Astrocyte of the cerebellum (primary cell): ENCODE measurements around the gene CACNA2D1.

Source experiments
- DNase-seq: peaks from one replicate; pipeline ENCODE4 v3.0.0-alpha.2; 2011; ENCODE audit warnings: low read depth
- H3K4me3 ChIP-seq: 2 replicates; pipeline ENCODE4 v1.5.1; 2011; ENCODE audit warnings: mild to moderate bottlenecking, low read depth, low read length, moderate library complexity
- in situ Hi-C: cut with HindIII; loops from 2 replicates; pipeline ENCODE4 v1.10.0; 2017; ENCODE audit warnings: low sequenced_read_pairs
- TF ChIP-seq, protein P1 (sequence below): IDR thresholded peaks from 2 replicates; pipeline ENCODE4 v1.5.1; 2012; ENCODE audit warnings: low read length, low read depth, moderate library complexity, mild to moderate bottlenecking; ENCODE audit errors: missing control alignments

CACNA2D1 gene

DNA sequence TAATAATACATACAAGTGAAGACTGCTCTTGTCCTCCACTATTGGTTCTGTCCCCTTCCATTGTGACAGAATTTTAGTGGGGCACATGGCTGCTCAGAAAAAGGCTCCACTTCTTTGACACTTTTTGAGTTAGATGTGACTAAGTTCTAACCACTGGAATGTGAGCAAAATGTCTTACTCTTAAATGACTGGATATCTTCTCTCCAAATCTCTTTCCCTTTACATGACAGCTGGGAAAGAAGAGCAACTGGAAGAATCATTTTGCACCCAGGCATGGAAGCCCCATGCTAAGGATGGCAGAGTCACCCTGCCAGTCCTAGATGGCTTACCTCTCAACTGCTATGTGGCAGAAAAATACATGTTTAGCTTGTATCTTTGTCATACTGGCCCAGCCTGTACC, 97.7 kb downstream of the CACNA2D1 start:
- TF ChIP-seq, protein P1, sequence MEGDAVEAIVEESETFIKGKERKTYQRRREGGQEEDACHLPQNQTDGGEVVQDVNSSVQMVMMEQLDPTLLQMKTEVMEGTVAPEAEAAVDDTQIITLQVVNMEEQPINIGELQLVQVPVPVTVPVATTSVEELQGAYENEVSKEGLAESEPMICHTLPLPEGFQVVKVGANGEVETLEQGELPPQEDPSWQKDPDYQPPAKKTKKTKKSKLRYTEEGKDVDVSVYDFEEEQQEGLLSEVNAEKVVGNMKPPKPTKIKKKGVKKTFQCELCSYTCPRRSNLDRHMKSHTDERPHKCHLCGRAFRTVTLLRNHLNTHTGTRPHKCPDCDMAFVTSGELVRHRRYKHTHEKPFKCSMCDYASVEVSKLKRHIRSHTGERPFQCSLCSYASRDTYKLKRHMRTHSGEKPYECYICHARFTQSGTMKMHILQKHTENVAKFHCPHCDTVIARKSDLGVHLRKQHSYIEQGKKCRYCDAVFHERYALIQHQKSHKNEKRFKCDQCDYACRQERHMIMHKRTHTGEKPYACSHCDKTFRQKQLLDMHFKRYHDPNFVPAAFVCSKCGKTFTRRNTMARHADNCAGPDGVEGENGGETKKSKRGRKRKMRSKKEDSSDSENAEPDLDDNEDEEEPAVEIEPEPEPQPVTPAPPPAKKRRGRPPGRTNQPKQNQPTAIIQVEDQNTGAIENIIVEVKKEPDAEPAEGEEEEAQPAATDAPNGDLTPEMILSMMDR = no peak
- in situ Hi-C loops = no loop called here
- H3K4me3 ChIP-seq = no peak overlapping the region
- no peak for DNase-seq

DNA sequence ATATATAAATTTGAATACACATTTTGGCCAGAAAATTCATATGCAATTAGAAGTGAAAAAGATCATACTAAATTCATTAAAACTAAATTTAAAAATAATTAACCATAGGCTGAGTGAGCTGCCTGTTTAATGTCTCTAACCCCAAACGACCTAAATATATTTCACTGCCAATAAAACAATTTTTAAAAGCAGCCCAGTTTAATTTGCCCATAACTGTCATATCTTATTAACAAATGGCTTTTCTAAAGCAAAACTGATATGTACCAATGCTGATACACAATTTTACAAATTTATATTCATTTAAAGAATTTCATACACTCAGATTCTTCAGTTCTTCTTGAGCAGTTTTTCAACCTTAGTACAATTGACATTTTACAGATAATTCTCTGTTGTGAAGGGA, 99.9 kb downstream of the CACNA2D1 start:
- DNase-seq = no peak
- no peak overlapping the region for H3K4me3 ChIP-seq
- TF ChIP-seq, protein P1 = no peak
- in situ Hi-C loops = no loop called here

DNA sequence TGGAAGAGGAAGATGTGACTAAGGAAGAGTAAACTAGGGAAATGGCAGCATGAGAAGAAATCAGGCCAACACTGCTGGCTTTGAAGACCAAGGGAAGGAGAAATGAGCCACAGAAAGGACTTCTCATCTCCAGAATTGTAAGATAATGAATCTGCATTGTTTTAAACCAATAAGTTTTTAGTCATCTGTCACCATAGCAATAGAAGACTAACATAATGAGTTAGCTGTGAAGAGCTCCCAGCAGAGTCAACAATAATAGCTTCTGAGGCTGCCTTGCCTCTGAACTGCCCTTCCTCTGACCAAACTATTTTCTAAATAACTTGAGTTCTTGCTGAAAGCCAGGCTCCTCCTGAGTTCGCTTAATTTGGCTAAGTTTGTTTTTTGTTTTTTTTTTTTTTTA, 103.6 kb downstream of the CACNA2D1 start:
- in situ Hi-C loops = no loop called here
- H3K4me3 ChIP-seq = no peak overlapping the region
- TF ChIP-seq, protein P1 = no peak
- no peak for DNase-seq

DNA sequence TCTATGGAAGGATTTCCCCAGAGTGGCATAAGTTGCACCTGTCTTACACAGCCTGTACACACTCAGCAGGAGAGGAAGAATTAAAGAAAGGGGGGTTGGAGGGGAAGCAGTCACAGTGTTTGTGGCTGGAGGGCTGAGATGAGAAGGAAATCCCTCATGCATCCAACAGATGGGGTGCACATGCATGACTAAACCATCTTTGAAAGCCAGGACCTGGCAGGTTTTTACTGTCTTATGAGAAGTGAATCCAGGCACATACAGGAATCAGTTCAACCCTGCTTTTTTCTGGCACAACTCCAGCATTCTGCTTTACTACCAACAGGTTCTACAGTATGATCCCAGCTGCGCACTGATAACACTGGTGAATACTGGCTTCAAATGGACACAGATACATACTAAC, 107.7 kb downstream of the CACNA2D1 start:
- DNase-seq = peak; percentile 16
- TF ChIP-seq, protein P1 = no peak
- in situ Hi-C loops = no loop called here
- no peak overlapping the region for H3K4me3 ChIP-seq

DNA sequence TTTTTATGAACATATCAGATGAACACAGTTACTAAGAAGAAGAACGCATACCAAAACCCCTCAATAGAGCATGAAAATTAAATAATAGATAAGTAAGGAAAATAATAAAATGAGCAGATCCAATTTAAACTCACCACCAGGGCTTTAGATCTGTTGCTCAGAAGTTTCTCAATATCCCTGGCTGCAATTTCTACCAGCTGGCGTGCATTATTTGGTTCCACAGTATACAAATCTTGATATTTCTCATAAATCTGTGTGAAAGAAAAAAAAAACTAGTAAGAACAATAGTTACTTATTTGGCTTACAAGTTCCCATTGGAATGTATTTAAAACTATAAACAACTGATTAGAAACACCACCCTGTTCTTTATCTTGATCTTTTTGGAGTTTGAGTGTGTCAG, 108.6 kb downstream of the CACNA2D1 start:
- in situ Hi-C loops = no loop called here
- no peak for DNase-seq
- TF ChIP-seq, protein P1 = no peak
- no peak overlapping the region for H3K4me3 ChIP-seq

DNA sequence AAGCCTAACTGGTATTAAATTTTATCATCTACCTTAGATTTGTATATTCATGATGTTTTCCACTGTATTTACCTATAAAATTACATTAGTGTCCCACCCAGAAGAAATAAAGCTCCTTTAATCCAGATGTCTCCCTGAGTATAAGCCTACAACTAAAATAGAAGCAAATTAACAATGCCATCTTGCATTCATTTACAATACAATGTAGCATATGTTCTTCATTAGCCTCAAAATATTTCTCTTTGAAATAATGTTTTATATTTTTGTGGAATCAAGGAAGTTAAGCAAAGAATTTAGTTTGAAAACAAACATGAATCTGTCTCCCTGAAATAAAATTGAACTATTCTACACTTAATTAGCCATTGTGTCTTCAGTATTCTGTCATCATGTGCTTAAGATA, 112.3 kb downstream of the CACNA2D1 start:
- TF ChIP-seq, protein P1 = no peak
- in situ Hi-C loops = no loop called here
- DNase-seq = no peak
- H3K4me3 ChIP-seq = no peak overlapping the region

DNA sequence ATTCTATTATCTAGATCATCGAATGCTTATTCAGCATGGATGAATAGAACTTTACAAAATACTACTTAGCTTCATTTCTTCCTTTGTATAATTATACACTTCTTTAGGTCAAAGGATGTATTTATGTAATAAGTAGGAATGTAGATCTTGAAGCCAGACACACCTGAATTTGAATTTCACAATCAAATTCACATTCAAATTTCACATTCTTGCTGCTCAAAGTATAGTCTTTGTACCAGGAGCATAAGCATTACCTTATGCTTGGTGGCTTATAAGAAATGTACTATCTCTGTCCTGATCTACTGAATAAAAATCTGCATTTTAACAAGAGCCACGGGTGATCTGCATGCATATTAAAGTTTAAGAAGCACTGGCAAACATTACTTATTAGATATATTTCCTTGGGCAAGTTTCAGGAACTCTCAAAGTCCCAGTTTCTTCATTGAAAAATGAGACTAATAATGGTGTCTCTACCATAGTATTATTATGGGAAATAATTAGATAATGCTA, 112.8 kb downstream of the CACNA2D1 start:
- DNase-seq = no peak
- H3K4me3 ChIP-seq = no peak overlapping the region
- in situ Hi-C loops = no loop called here
- TF ChIP-seq, protein P1 = no peak
